Right atrium auricular region (tissue), 2 donors: ENCODE measurements around the gene MARF1. TPM values are rescaled to one million over a fixed set of nuclear protein-coding genes. Genes with fewer than 3 reads are reported as not detected.

ENCODE experiments used
- DNase-seq: peaks from one replicate; pipeline ENCODE4 v3.0.0-alpha.2; 2019; ENCODE audit warnings: low spot score
- H3K27ac ChIP-seq, 2 donors: fragments of 200-600 bp; sonication (generic); 1 replicate in 1 of 2; 2 replicates in 1 of 2; pipeline ENCODE4 v1.5.1; 2016 to 2019
- H3K27me3 ChIP-seq, 2 donors: fragments of 200-600 bp; sonication (generic); one replicate each; pipeline versions ENCODE4 v1.5.1 to v1.6.0; 2017 to 2019
- H3K36me3 ChIP-seq: fragments of 200-600 bp; sonication (generic); one replicate; pipeline ENCODE4 v1.5.1; 2016
- H3K4me1 ChIP-seq, 2 donors: fragments of 200-600 bp; sonication (generic); one replicate each; pipeline versions ENCODE4 v1.5.1 to v1.6.0; 2017 to 2019
- H3K4me3 ChIP-seq, 2 donors: fragments of 200-600 bp; sonication (generic); 1 replicate in 1 of 2; 2 replicates in 1 of 2; pipeline ENCODE4 v1.5.1; 2017 to 2019; ENCODE audit warnings: mild to moderate bottlenecking in 1 of 2, moderate library complexity in 1 of 2
- H3K9me3 ChIP-seq, 2 donors: fragments of 200-600 bp; sonication (generic); one replicate each; pipeline ENCODE4 v1.5.1; 2019
- total RNA-seq, 2 donors: library from RNA; depleted of rRNA; stranded (reverse); fragments of >200 nt; gene quantifications; one replicate each; pipeline ENCODE4 v1.1.0, GENCODE V29; 2016
- TF ChIP-seq, protein P1 (sequence below), 2 donors: fragments of 200-600 bp; sonication (generic); IDR thresholded peaks; one replicate each; pipeline ENCODE4 v1.5.1; 2019; ENCODE audit warnings: antibody characterized with exemption in 2 of 2

The MARF1 gene
- total RNA-seq, 2 donors from 2014 or later: 17.1 to 24.8 TPM

GRCh38 chr16:15564604-15565339 lies 78.2 kb downstream of the MARF1 start:
- no peak overlapping the region for H3K27ac ChIP-seq
- H3K36me3 ChIP-seq: peaks cover 4% of the 10 kb centered on the region
- H3K27me3 ChIP-seq: no peaks in the 10 kb centered on the region
- H3K4me3 ChIP-seq: no peak overlapping the region
- no peaks in the 10 kb centered on the region for H3K4me1 ChIP-seq
- TF ChIP-seq, protein P1, sequence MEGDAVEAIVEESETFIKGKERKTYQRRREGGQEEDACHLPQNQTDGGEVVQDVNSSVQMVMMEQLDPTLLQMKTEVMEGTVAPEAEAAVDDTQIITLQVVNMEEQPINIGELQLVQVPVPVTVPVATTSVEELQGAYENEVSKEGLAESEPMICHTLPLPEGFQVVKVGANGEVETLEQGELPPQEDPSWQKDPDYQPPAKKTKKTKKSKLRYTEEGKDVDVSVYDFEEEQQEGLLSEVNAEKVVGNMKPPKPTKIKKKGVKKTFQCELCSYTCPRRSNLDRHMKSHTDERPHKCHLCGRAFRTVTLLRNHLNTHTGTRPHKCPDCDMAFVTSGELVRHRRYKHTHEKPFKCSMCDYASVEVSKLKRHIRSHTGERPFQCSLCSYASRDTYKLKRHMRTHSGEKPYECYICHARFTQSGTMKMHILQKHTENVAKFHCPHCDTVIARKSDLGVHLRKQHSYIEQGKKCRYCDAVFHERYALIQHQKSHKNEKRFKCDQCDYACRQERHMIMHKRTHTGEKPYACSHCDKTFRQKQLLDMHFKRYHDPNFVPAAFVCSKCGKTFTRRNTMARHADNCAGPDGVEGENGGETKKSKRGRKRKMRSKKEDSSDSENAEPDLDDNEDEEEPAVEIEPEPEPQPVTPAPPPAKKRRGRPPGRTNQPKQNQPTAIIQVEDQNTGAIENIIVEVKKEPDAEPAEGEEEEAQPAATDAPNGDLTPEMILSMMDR (IDR thresholded peaks at IDR 0.05): no peak
- DNase-seq: no peak
- H3K9me3 ChIP-seq: no peaks in the 10 kb centered on the region

DNA sequence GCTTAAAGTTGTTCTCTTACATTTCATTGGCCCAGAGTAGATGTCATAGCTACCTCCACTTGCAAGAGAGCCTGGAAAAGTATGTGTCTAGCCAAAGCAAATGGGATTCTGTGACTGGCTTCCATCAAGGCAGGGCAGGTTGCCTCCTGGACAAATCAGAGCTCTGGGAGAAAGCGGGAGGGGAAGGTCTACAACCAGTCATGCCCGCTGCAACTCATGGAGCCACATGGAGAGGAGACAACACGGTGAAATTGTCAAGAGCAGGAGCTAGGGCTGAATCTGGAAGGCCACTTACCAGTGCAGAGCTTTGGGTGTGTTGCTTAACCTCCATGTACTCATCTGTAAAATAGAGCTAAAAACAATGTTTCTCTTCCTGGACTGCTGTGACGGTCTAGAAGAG lies 83.8 kb downstream of the MARF1 start:
- Histone ChIP-seq H3K4me3 (no peak overlapping the region), H3K27ac (no peak overlapping the region), H3K36me3 (no peaks in the 10 kb centered on the region), H3K9me3 (no peaks in the 10 kb centered on the region), H3K27me3 (no peaks in the 10 kb centered on the region), H3K4me1 (no peaks in the 10 kb centered on the region)
- TF ChIP-seq, protein P1 (IDR thresholded peaks at IDR 0.05): no peak
- DNase-seq: no peak

GRCh38 chr16:15557258-15557657 lies 85.7 kb downstream of the MARF1 start:
- no peaks in the 10 kb centered on the region for H3K9me3 ChIP-seq
- H3K4me1 ChIP-seq: no peaks in the 10 kb centered on the region
- TF ChIP-seq, protein P1 (IDR thresholded peaks at IDR 0.05): no peak
- no peaks in the 10 kb centered on the region for H3K27me3 ChIP-seq
- DNase-seq: no peak
- no peak overlapping the region for H3K4me3 ChIP-seq
- no peaks in the 10 kb centered on the region for H3K36me3 ChIP-seq
- H3K27ac ChIP-seq: no peak overlapping the region

- Histone ChIP-seq H3K36me3 (no peaks in the 10 kb centered on the region), H3K4me3 (no peak overlapping the region), H3K4me1 (peaks cover 0 to 1% of the 10 kb centered on the region in 2 donors)
Measured at GRCh38 chr16:15556130-15556529, 86.8 kb downstream of the MARF1 start.

GRCh38 chr16:15553313-15554088 lies 89.5 kb downstream of the MARF1 start:
- H3K9me3 ChIP-seq: no peaks in the 10 kb centered on the region
- peaks cover 0 to 3% of the 10 kb centered on the region in 2 donors for H3K4me1 ChIP-seq
- no peak overlapping the region for H3K4me3 ChIP-seq
- no peaks in the 10 kb centered on the region for H3K36me3 ChIP-seq
- TF ChIP-seq, protein P1 (IDR thresholded peaks at IDR 0.05): no peak
- no peak overlapping the region for H3K27ac ChIP-seq
- H3K27me3 ChIP-seq: no peaks in the 10 kb centered on the region
- DNase-seq: no peak

More at GRCh38 chr16:15556130-15556529, 86.8 kb downstream of the MARF1 start:
- DNase-seq: no peak
- Histone ChIP-seq H3K27me3 (no peaks in the 10 kb centered on the region), H3K9me3 (no peaks in the 10 kb centered on the region), H3K27ac (no peak overlapping the region)
- TF ChIP-seq, protein P1 (IDR thresholded peaks at IDR 0.05): no peak
